HG03354 (cell line): ENCODE measurements around the gene NSDHL.
"Not testable (repeated sequence)": the region's sequence is repeated elsewhere in the genome, so short reads cannot be mapped to it uniquely, and the experiment has no call there.

Source experiments
- ATAC-seq: cut with Tn5 transposase; IDR thresholded peaks from one replicate; pipeline ENCODE4 v1.9.1; 2021; ENCODE audit warnings: mild to moderate bottlenecking; ENCODE audit not compliant: unreplicated experiment, poor library complexity, severe bottlenecking

NSDHL gene

GRCh38 chrX:152830312-152831305 is at the start of gene NSDHL, which contains the start of gene CETN2:
TSS of gene NSDHL (plus strand) at chrX:152831063. CDS start at chrX:152846325, 15,262 bp downstream.
TSS of gene CETN2 (minus strand) at chrX:152830757. CDS start at chrX:152830710, 47 bp downstream.
- peak; percentile 98 for ATAC-seq

GRCh38 chrX:152787062-152787461 is 43.8 kb upstream of the NSDHL start:
- peak; percentile 88 for ATAC-seq

- ATAC-seq, result no peak
These were observed 31.9 kb upstream of the NSDHL start for GRCh38 chrX:152798945-152799344.

DNA sequence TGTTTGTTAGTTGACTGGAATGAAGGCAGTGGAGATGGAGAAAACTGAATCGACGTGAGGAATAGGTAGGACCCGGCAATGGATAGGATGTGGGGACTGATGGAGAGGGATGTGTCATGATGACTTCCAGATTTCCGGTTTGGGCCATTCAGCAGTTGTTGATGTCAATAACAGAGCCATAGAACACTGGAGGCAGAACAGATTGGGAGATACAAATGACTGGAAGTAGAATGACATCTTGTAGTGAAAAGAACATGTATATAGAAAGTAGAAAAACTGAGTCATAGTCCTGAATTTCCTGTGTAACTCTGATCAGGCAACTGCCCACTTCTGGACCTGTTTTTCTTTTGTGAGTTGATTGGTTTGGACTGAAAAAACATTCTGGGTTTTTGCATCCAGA is 24.8 kb upstream of the NSDHL start:
- no peak for ATAC-seq

GRCh38 chrX:152810403-152810802 is 20.5 kb upstream of the NSDHL start:
- no peak for ATAC-seq

- ATAC-seq, result no peak
These were observed 17.7 kb upstream of the NSDHL start for GRCh38 chrX:152813206-152813605.

DNA sequence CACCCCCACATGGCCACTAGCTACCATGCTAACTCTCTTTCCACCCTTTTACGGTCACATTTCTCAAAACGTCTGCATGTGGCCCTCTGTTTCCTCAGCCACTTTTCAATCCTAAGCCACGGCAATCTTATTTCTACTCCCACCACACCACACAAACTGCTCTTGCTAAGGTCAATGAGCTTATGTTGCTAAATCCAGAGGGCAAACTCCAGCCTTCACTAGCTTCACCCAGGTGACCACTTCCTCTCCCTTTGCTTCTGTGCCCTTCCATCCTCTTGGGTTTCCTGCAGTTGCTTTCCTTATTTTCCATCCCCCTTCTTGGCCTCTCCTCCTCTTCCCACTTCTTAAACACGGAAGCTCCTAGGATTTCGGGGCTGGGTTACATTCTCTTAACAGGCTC is 16.8 kb upstream of the NSDHL start:
- ATAC-seq, result no peak

DNA sequence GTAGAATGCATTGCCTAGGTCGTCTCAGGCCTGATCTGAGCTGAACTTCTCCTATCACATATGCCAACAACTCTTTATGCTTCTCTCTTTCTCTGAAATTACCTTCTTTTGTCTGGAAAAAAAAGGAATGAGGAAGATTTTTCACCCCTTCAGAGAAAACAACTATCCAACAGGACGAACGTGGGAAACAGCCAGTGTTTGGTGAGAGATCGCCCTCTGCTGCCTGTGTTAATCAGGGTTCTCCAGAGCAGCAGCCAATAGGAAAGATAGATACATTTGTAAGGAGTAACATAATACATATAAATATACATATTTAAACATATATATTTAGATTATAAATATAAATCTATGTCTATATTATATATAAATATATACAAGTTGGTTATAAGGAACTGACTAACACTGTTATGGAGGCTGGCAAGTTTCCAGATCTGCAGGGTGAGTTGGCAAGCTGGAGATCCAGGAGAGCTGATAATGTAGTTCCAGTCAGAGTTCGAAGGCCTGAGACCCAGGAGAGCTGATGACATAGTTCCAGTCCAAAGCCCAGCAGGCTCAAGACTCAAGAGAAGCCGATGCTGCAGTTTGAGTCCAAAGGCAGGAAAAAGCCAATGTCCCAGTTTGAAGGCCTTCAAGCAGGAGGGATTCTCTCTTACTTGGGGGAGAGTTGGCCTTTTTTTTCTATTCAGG is 13.6 kb upstream of the NSDHL start:
- no peak for ATAC-seq

- ATAC-seq, result no peak
These were observed 12.5 kb upstream of the NSDHL start for GRCh38 chrX:152818356-152818755.

DNA sequence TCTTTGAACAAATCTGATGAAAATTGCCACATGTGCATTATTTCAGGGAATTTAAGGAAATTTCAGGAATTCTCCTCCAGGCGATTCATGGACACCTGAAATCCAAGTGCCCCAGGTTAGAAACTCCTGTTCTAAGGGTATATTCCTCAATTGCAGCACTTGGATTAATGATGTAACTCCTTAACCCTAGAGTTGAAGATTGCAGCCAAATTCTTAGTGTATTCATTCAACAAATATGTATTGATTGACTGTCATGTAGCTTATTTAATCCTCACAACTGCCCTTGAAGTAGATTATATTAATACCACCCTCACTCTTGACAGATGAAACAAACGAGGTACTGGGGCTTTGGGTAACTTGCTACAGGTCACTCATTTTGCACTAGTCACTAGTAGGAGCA is 11.6 kb upstream of the NSDHL start:
- no peak for ATAC-seq

DNA sequence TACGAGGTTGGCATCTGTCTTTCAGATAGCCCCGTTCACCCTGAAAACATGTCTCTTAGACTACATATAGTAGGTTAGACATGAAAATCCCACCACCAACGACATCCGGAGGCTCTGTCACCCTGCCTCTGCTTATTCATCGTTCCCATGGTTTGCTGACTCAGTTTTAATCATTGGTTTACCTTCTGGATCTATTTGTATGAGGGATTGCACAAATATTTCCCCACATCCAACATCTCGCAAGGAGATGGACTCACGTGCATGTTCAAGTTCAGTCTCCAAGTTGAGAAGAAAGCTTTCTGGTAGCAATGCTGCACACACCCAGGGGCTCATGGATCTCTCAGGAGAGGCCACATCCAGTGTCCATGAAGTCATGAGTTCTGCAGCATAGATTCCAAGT is 11.1 kb upstream of the NSDHL start:
- ATAC-seq, result no peak

DNA sequence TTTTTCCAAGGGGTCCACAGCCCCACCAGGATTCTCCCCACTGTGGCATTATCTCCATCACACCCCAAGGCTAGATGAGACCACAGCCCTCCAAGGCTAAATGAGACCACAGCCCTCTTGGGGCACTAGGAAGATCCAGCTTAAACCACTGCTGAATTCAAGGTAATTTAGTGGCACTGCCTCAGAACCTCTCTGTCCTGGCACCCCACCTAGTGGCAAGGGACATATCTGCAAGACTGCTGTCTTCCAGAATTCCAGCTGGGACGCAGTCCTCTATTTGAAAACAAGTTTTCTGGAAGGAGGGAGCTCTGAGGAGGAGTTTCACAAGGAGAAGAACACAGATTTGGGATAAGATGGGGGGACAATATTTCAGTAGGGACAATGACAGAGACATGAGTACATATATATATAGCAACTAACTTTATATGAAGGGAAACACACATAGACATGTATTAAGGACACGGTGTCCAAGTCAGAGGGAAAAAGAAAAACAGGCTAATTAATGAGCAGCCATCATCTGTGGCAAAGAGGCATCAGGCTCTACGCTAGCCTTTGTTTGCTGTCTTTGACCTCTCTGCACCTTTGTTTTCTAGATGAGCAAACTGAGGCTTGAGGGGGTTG is 9.6 kb upstream of the NSDHL start:
- ATAC-seq, result no peak

DNA sequence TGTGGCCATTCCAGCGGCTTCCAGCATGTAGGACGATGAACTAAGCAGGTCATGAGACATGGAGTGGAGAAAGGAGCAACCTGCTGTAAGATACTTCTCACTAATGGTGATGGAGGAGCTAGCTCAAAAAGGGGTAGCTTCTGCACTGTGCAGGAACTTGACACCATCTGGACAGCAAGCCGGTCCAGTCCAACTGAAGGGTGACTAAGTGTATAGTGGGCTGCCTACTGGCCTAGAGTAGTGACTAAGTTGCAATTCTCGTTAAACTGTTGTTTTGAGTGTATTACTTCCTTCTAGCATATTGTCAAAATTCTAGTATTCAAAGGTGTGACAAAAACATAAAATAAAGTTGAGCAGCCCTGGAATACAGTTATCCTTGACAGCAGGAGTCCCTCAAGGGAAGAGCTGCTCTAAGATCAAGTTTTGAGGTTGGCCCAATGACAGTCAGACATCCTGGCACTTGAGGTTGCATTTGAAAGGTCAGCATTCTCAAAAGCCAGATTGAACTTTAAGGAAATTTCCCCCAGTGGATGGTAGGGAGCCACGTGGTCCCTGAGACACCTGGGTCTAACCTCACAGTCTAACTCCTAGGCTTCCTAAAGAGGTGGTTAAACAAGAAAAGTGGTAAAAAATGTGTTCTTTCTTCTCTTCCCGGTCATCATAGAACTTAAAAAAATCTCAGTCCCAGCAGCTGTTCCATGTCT is 8.3 kb upstream of the NSDHL start:
- no peak for ATAC-seq

DNA sequence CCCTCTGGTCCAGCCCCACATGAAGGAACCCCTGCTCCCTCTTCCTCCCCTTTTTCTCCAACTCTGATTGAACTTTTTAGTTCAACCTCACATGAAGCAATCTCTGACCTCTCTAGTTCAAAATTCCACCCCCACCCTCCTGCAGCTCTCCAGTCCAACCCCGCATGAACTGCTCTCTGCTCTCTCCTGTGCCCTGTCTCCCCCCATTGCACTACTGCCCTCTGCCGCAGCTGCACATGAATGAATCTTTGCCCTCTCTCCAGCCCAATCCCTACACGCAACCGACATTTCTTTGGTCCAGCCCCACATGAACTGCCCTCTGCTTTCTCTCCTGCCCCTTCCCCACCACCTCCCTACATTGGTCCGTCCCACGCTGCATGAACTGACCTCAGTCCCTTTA is 7.2 kb upstream of the NSDHL start:
- no peak for ATAC-seq

GRCh38 chrX:152824841-152825374 is 6.0 kb upstream of the NSDHL start:
- no peak for ATAC-seq

DNA sequence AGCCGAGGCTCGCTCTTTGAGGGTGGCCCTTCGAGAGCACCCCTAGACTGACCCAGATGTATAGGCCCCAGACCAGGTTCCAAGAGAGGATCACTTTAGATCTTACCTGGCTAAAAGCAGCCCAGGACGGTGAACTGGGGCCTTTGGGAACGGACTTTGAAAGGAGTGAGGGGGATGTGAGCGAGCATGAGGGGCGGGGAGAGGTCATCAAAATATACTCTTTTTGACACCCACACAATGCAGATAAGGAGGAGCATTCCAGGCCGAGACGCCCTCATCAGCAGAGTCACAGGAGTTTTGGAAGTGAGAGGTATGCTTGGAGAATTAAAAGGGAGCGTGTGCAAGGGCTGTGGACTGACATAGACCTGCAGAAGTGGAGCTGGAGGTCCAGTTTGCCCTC is 528 bp downstream of the NSDHL start:
- peak; percentile 0 for ATAC-seq

DNA sequence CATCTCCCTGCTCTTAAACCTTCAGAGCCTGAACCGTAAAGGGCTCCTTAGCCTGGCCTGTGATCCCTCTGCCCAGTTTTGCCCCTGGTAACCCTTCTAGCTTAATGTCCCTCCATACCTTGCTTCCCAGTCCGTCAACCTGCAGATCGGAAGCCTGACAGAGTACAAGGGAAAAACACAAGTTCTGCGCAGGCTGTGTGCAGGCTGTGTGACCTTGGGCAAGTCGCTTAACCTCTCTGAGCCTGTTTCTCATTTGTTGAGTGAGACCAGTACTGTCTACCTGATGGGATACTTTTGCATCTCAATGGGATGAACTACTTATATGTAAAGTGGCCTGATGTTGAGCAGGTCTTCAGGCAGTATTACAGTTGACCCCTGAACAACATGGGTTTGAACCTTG is 1.7 kb downstream of the NSDHL start:
- ATAC-seq, result no peak

- no peak for ATAC-seq
These were observed 2.5 kb downstream of the NSDHL start for GRCh38 chrX:152833378-152833777.

- ATAC-seq, result not testable (repeated sequence)
These were observed 4.6 kb downstream of the NSDHL start for GRCh38 chrX:152835470-152835869.
